Neuron (in vitro differentiated cells): ENCODE measurements around the gene LRRC8A.

ENCODE experiments used
- H2AFZ ChIP-seq: one replicate; pipeline ENCODE4 v1.6.1; 2013; ENCODE audit warnings: low read depth, mild to moderate bottlenecking, inconsistent platforms, low read length, moderate library complexity
- H3K27me3 ChIP-seq: one replicate; pipeline ENCODE4 v1.6.1; 2013; ENCODE audit warnings: low read length; ENCODE audit not compliant: insufficient read depth
- H3K36me3 ChIP-seq: one replicate; pipeline ENCODE4 v1.6.1; 2013; ENCODE audit warnings: low read length; ENCODE audit not compliant: insufficient read depth
- H3K4me1 ChIP-seq: one replicate; pipeline ENCODE4 v1.6.1; 2013; ENCODE audit warnings: low read length; ENCODE audit not compliant: insufficient read depth
- H3K4me3 ChIP-seq: 2 replicates; pipeline ENCODE4 v1.5.1; 2013; ENCODE audit warnings: mild to moderate bottlenecking, low read length, moderate library complexity
- H3K9me3 ChIP-seq: one replicate; pipeline ENCODE4 v1.6.1; 2013; ENCODE audit warnings: low read length

Gene LRRC8A

GRCh38 chr9:128885376-128885775 is 3.4 kb downstream of the LRRC8A start:
- H3K4me1 ChIP-seq, result peaks cover 11% of the 10 kb centered on the region
- no peak overlapping the region for H3K4me3 ChIP-seq
- no peaks in the 10 kb centered on the region for H3K27me3 ChIP-seq
- H3K36me3 ChIP-seq, result peaks cover 33% of the 10 kb centered on the region
- no peaks in the 10 kb centered on the region for H3K9me3 ChIP-seq
- no peak overlapping the region for H2AFZ ChIP-seq

DNA sequence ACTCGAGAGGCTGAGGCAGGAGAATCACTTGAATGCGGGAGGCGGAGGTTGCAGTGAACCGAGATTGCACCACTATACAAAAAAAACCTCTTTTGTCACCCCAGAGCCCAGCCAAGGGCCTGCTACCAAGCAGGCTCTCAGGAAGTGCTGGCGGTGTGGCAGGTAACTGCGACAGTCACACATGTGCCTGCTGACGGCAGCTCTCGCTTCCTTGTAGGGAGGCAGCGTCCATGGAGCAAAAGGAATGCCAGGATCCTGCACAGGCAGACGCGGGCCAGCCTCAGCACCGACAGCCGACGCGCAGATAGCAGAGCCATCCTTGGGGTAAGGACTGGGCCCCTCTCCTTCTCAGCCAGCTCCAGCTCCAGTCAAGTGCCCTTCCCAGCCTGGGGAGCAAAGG is 3.9 kb downstream of the LRRC8A start:
- Histone ChIP-seq H3K36me3 (peaks cover 35% of the 10 kb centered on the region), H3K27me3 (no peaks in the 10 kb centered on the region), H3K4me1 (peaks cover 11% of the 10 kb centered on the region), H2AFZ (no peak overlapping the region), H3K4me3 (no peak overlapping the region), H3K9me3 (no peaks in the 10 kb centered on the region)

- Histone ChIP-seq H2AFZ (no peak overlapping the region), H3K4me1 (peaks cover 11% of the 10 kb centered on the region), H3K4me3 (no peak overlapping the region), H3K27me3 (no peaks in the 10 kb centered on the region), H3K9me3 (no peaks in the 10 kb centered on the region), H3K36me3 (peaks cover 37% of the 10 kb centered on the region)
Observed at GRCh38 chr9:128886211-128886891, 4.4 kb downstream of the LRRC8A start.

- Histone ChIP-seq H3K4me1 (peaks cover 11% of the 10 kb centered on the region), H3K4me3 (no peak overlapping the region), H2AFZ (no peak overlapping the region), H3K36me3 (peaks cover 44% of the 10 kb centered on the region), H3K27me3 (no peaks in the 10 kb centered on the region), H3K9me3 (no peaks in the 10 kb centered on the region)
Observed at GRCh38 chr9:128887049-128887448, 5.1 kb downstream of the LRRC8A start.

DNA sequence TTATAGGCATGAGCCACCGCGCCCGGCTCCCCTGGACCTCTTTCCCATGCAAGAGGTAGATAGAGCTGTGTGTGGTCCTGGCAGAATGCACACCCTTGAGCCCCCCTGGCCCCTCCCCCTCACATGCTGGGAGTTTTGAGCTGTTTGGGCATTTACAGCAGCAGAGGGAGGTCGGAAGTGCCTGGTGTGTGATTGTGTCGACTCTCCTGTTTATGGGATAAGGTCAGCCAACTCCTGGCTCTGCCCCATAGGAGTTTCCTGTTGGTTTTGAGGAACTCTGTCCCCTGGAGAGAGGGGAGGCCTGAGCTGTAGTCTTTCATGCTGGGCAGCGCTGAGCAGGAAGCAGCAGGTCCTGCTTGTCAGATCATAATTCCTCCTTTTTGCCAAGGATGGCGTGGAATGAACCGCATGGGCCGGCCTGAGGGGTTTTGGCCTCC is 6.0 kb downstream of the LRRC8A start:
- H2AFZ ChIP-seq, result no peak overlapping the region
- H3K9me3 ChIP-seq, result no peaks in the 10 kb centered on the region
- H3K36me3 ChIP-seq, result peaks cover 49% of the 10 kb centered on the region
- no peak overlapping the region for H3K4me3 ChIP-seq
- H3K4me1 ChIP-seq, result peaks cover 11% of the 10 kb centered on the region
- no peaks in the 10 kb centered on the region for H3K27me3 ChIP-seq

GRCh38 chr9:128891321-128892220 is 9.6 kb downstream of the LRRC8A start:
- H3K36me3 ChIP-seq, result peaks cover 44% of the 10 kb centered on the region
- H2AFZ ChIP-seq, result no peak overlapping the region
- H3K27me3 ChIP-seq, result no peaks in the 10 kb centered on the region
- H3K9me3 ChIP-seq, result no peaks in the 10 kb centered on the region
- no peak overlapping the region for H3K4me3 ChIP-seq
- no peaks in the 10 kb centered on the region for H3K4me1 ChIP-seq

- peaks cover 42% of the 10 kb centered on the region for H3K36me3 ChIP-seq
- H2AFZ ChIP-seq, result no peak overlapping the region
- no peak overlapping the region for H3K4me3 ChIP-seq
- H3K27me3 ChIP-seq, result no peaks in the 10 kb centered on the region
- no peaks in the 10 kb centered on the region for H3K9me3 ChIP-seq
- no peaks in the 10 kb centered on the region for H3K4me1 ChIP-seq
Observed at GRCh38 chr9:128892221-128892921, 10.4 kb downstream of the LRRC8A start.

DNA sequence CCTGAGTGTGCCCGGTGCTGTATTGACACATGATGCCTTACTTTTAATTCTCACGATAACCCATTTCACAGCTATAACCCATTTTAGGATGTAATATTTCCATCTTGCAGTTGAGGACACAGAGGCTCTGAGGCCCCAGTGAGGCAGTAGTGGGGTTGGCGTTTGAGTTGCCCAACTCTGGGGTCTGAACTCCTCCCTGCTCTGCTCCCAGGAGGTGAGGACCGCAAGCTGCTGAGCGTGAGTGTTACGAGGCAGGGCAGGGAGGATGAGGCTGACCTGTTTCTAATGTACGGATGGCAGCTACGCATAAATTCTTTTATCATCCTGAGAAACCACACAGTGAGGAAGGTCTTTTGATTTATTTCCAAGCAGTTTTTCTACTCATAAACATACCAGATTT is 11.4 kb downstream of the LRRC8A start:
- Histone ChIP-seq H3K9me3 (no peaks in the 10 kb centered on the region), H3K4me1 (no peaks in the 10 kb centered on the region), H3K36me3 (peaks cover 38% of the 10 kb centered on the region), H2AFZ (no peak overlapping the region), H3K27me3 (no peaks in the 10 kb centered on the region), H3K4me3 (no peak overlapping the region)

DNA sequence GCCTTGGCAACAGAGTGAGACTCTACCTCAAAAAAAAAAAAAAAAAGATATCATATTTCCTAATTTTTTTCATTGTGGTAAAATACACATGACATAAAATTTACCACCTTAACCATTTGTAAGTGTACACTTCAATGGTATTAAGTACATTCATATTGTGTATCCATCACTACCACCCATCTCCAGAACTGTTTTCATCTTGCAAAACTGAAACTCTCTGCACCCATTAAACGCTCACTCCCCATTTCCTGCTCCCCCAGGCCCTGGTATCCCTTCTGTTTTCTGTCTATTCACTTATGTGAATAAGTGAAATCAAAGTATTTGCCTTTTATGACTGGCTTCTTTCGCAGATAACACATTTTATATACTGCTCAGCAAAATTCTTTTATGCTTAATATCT is 12.8 kb downstream of the LRRC8A start:
- no peak overlapping the region for H3K4me3 ChIP-seq
- no peaks in the 10 kb centered on the region for H3K9me3 ChIP-seq
- no peak overlapping the region for H2AFZ ChIP-seq
- peaks cover 37% of the 10 kb centered on the region for H3K36me3 ChIP-seq
- H3K27me3 ChIP-seq, result no peaks in the 10 kb centered on the region
- no peaks in the 10 kb centered on the region for H3K4me1 ChIP-seq

DNA sequence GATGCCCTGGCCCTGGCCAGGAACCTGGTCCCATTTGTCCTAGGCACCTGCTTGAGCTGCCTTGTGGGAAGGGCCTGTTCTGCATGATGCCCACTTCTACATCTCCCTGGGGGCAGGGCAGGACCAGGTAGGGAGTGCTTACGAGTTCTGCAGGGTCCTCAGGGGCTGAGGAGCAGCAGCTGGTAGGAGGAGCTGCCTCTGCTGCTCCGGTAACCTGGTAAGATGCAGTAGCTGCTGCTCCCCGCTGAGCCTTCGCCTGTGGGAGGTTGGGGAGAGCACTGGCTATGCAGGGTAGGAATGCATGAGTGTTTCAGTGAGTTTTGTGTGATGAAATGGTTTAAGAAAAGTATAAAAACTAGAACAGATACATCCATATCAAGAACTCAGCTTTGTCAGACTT is 13.6 kb downstream of the LRRC8A start:
- peaks cover 31% of the 10 kb centered on the region for H3K36me3 ChIP-seq
- no peak overlapping the region for H2AFZ ChIP-seq
- no peak overlapping the region for H3K4me3 ChIP-seq
- no peaks in the 10 kb centered on the region for H3K9me3 ChIP-seq
- no peaks in the 10 kb centered on the region for H3K4me1 ChIP-seq
- no peaks in the 10 kb centered on the region for H3K27me3 ChIP-seq

DNA sequence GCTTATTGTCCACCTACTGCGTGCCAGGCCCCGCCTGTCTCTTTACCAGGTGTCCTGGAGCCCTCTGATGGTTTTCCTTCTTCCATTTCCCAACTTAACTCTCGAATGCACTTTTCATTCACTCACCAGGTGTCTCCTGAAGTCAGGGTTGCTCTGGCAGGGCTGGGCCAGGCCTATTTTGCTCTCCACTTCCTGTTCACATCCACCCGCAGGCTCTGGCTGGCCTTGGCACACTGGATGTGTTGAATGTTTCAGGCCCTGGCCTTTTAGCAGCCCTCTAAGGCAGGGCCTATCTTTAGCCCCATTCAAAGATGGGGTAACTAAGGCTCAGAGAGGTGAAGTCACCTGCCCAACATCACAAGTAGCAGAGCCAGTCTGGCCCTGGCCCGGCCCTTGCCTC is 16.4 kb downstream of the LRRC8A start:
- H3K4me1 ChIP-seq, result no peaks in the 10 kb centered on the region
- H3K36me3 ChIP-seq, result peaks cover 17% of the 10 kb centered on the region
- H3K4me3 ChIP-seq, result no peak overlapping the region
- no peak overlapping the region for H2AFZ ChIP-seq
- H3K27me3 ChIP-seq, result no peaks in the 10 kb centered on the region
- H3K9me3 ChIP-seq, result no peaks in the 10 kb centered on the region

GRCh38 chr9:128898845-128899565 is 17.1 kb downstream of the LRRC8A start:
- Histone ChIP-seq H3K27me3 (no peaks in the 10 kb centered on the region), H3K4me1 (no peaks in the 10 kb centered on the region), H3K4me3 (no peak overlapping the region), H2AFZ (no peak overlapping the region), H3K36me3 (peaks cover 17% of the 10 kb centered on the region), H3K9me3 (no peaks in the 10 kb centered on the region)
